Prostate gland (tissue), 2 donors: ENCODE data around the gene SMG6.
"Not testable (repeated sequence)": the region's sequence is repeated elsewhere in the genome, so short reads cannot be mapped to it uniquely, and the experiment has no call there.

Experiments
- CTCF ChIP-seq, 4 experiments: fragments of 200-600 bp in 2 of 4; fragments of 450-650 bp in 2 of 4; sonication (generic) in 2 of 4; IDR thresholded peaks; 1 replicate in 3 of 4; 2 replicates in 1 of 4; pipeline ENCODE4 v1.5.1; 2016 to 2019; ENCODE audit warnings: antibody characterized with exemption in 4 of 4, mild to moderate bottlenecking in 2 of 4, moderate library complexity in 2 of 4
- POLR2A ChIP-seq: fragments of 450-650 bp; IDR thresholded peaks from one replicate; pipeline ENCODE4 v1.6.1; 2016; ENCODE audit warnings: antibody characterized with exemption, mild to moderate bottlenecking
- POLR2AphosphoS5 ChIP-seq: sonication (generic); formaldehyde crosslinking; IDR thresholded peaks from one replicate; pipeline ENCODE4 v1.6.1; 2017; ENCODE audit warnings: antibody characterized with exemption

GRCh38 chr17:2258830-2259229, 44.8 kb downstream of the SMG6 start:
- TF ChIP-seq CTCF (IDR thresholded peaks at IDR 0.05); POLR2A; POLR2AphosphoS5: not testable (repeated sequence)
